Peyer's patch (tissue), 4 donors: Measurements from ENCODE around the gene PLD1.

ENCODE experiments used
- CTCF ChIP-seq, 6 experiments: fragments of 450-650 bp in 4 of 6; fragments of 200-600 bp in 2 of 6; sonication (generic) in 1 of 6; IDR thresholded peaks; one replicate each; pipeline ENCODE4 v1.5.1; 2017 to 2019; ENCODE audit warnings: antibody characterized with exemption in 6 of 6, mild to moderate bottlenecking in 3 of 6, moderate library complexity in 1 of 6
- POLR2A ChIP-seq, 2 donors: fragments of 450-650 bp; IDR thresholded peaks; one replicate each; pipeline ENCODE4 v1.5.1; 2017; ENCODE audit warnings: antibody characterized with exemption in 2 of 2, mild to moderate bottlenecking in 2 of 2, moderate library complexity in 2 of 2

- TF ChIP-seq CTCF (IDR thresholded peaks at IDR 0.05) (no peak), POLR2A (IDR thresholded peaks at IDR 0.05) (no peak)
Measured at GRCh38 chr3:171649267-171649666, 161.0 kb downstream of the PLD1 start.
